ENCODE results near the gene SYNGR2.
"Not testable (repeated sequence)": the region's sequence is repeated elsewhere in the genome, so short reads cannot be mapped to it uniquely, and the experiment has no call there.

GRCh38 chr17:78171591-78172248 lies 3.3 kb downstream of the SYNGR2 start:
- TF ChIP-seq RXRA (IDR thresholded peaks at IDR 0.05; ENCODE audit: insufficient read depth, low read depth, low read length); CTCF (IDR thresholded peaks at IDR 0.05; ENCODE audit: control extremely low read depth in 1 of 3, insufficient read depth in 1 of 3, low read depth in 1 of 3, low read length in 3 of 3); EZH2 (IDR thresholded peaks at IDR 0.05; ENCODE audit: low read depth, low read length, severe bottlenecking); USF2 (IDR thresholded peaks at IDR 0.05; ENCODE audit: low read length); TAF1 (IDR thresholded peaks at IDR 0.05; ENCODE audit: low read depth, low read length): not testable (repeated sequence)

Measured in H1 (cell line).